Panc1 (cell line): Measurements from ENCODE around the gene KLRG1. TPM values are rescaled to one million over a fixed set of nuclear protein-coding genes. Genes with fewer than 3 reads are reported as not detected.
A peak's percentile ranks its signal among the peaks of the same experiment; 100 is the strongest.

ENCODE experiments used
- ATAC-seq: fragments of 200-7000 bp; cut with Tn5 transposase; 2 replicates; pipeline ENCODE4 v1.9.1; 2020; ENCODE audit warnings: mild to moderate bottlenecking, moderate library complexity
- BruUV-seq: library from RNA; stranded (reverse); fragments of 400-500 nt; replicated peaks from 2 replicates; lab custom pipeline; 2021; lab: Mats Ljungman, UMichigan
- CTCF ChIA-PET: fragments of 300-600 bp; sonication (Branson Sonifier 250); formaldehyde crosslinking; loops from one replicate; lab custom pipeline; 2022; ENCODE audit warnings: antibody characterized with exemption; lab: Charles Lee
- POLR2A ChIA-PET: fragments of 300-600 bp; sonication (Branson Sonifier 250); formaldehyde crosslinking; loops from one replicate; lab custom pipeline; 2022; ENCODE audit warnings: antibody characterized with exemption; lab: Charles Lee
- DNase-seq: peaks from one replicate; pipeline ENCODE4 v3.0.0-alpha.2; 2010; ENCODE audit warnings: low read depth, low spot score
- H3K27ac ChIP-seq: 2 replicates; pipeline ENCODE4 v1.5.1; 2011; ENCODE audit warnings: mild to moderate bottlenecking, low read length, inconsistent platforms
- H3K27me3 ChIP-seq: fragments of 200-500 bp; sonication (Bioruptor generic); 2 replicates; pipeline ENCODE4 v1.6.0; 2014; ENCODE audit warnings: low read length, inconsistent platforms; ENCODE audit not compliant: control insufficient read depth, insufficient read depth
- H3K36me3 ChIP-seq: fragments of 200-500 bp; sonication (Bioruptor generic); 2 replicates; pipeline ENCODE4 v1.5.1; 2014; ENCODE audit warnings: inconsistent platforms, mild to moderate bottlenecking, low read length, moderate library complexity; ENCODE audit not compliant: control insufficient read depth, insufficient read depth
- H3K4me1 ChIP-seq: 2 replicates; pipeline ENCODE4 v1.5.1; 2011; ENCODE audit warnings: inconsistent platforms, mild to moderate bottlenecking, low read length, moderate library complexity; ENCODE audit not compliant: control insufficient read depth, insufficient read depth
- H3K4me3 ChIP-seq, 2 experiments: 2 replicates each; pipeline ENCODE4 v1.5.1; 2011 to 2012; ENCODE audit warnings: low read depth in 2 of 2, low read length in 2 of 2, mild to moderate bottlenecking in 2 of 2, inconsistent platforms in 1 of 2, moderate library complexity in 1 of 2
- H3K9me3 ChIP-seq: fragments of 200-500 bp; sonication (Bioruptor generic); 2 replicates; pipeline ENCODE4 v1.5.1; 2014; ENCODE audit warnings: low read depth, mild to moderate bottlenecking, inconsistent platforms, low read length, moderate library complexity; ENCODE audit not compliant: control insufficient read depth, insufficient read depth
- POLR2AphosphoS5 ChIP-seq: IDR thresholded peaks from 2 replicates; pipeline ENCODE4 v1.6.1; 2012; ENCODE audit warnings: mild to moderate bottlenecking, low read depth, low read length, moderate library complexity
- REST ChIP-seq, 2 experiments: IDR thresholded peaks; 2 replicates each; pipeline ENCODE4 v1.6.1; 2011 to 2012; ENCODE audit warnings: low read depth in 2 of 2, control low read depth in 1 of 2, low read length in 1 of 2, mild to moderate bottlenecking in 1 of 2, moderate library complexity in 1 of 2; ENCODE audit not compliant: insufficient read depth in 1 of 2
- SIN3A ChIP-seq: IDR thresholded peaks from 2 replicates; pipeline ENCODE4 v1.6.1; 2012; ENCODE audit warnings: low read depth, mild to moderate bottlenecking, low read length, moderate library complexity, borderline replicate concordance; ENCODE audit not compliant: insufficient read depth
- TCF7L2 ChIP-seq: IDR thresholded peaks from 2 replicates; pipeline ENCODE4 v1.6.1; 2011; ENCODE audit warnings: mild to moderate bottlenecking, low read depth, low read length, inconsistent platforms
- in situ Hi-C: cut with HindIII; loops from 2 replicates; pipeline ENCODE4 v1.10.0; 2016; ENCODE audit warnings: low sequenced_read_pairs, low pct_unique_long_range_greater_than_20kb
- intact Hi-C: fragments of 100-400 bp; cut with micrococcal nuclease; formaldehyde crosslinking; loops from one replicate; pipeline ENCODE4 v1.10.0; 2022; ENCODE audit not compliant: unreplicated experiment
- total RNA-seq: library from RNA; stranded (reverse); gene quantifications from one replicate; pipeline ENCODE4 v1.2.1, GENCODE V29; 2021; ENCODE audit not compliant: unreplicated experiment
- TF ChIP-seq, protein P1 (sequence below): fragments of 450-650 bp; IDR thresholded peaks from 2 replicates; pipeline ENCODE4 v1.5.1; 2017; ENCODE audit warnings: mild to moderate bottlenecking

KLRG1 gene
- total RNA-seq, 1 experiment from 2014 or later, result 0.69 TPM

DNA sequence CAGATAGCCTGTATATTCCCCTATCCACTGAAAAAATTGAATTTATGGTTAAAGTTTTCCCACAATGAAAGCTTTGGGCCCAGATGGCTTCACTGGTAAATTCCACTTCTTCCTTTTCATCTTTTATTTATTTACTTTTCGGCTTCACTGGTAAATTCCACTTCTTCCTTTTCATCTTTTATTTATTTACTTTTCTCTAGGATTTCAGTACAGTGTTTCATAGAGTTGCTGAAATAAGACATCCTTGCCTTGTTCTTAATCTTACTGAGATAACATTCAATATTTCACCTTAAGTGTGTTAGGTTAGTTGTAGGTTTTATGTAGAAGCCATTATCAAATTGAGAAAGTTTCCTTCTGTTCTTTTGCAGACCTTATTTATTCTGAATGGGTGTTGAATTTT, 18.9 kb upstream of the KLRG1 start:
- H3K27me3 ChIP-seq, result no peaks in the 10 kb centered on the region
- TF ChIP-seq TCF7L2 (peak; percentile 92), POLR2AphosphoS5 (no peak)
- H3K36me3 ChIP-seq, result no peaks in the 10 kb centered on the region
- ChIA-PET CTCF (interaction anchor here (0.6 kb wide), 1 partner anchor 272 kb away, joined by 3 read pairs; the partner anchor contains the start of gene RIMKLB), POLR2A (no interaction called here)
- no peak overlapping the region for H3K27ac ChIP-seq
- in situ Hi-C loops, result no loop called here
- H3K4me1 ChIP-seq, result no peaks in the 10 kb centered on the region
- H3K9me3 ChIP-seq, result no peaks in the 10 kb centered on the region
- BruUV-seq, result no TSS peak
- intact Hi-C loops, result no loop called here
- DNase-seq (no peak), ATAC-seq (no peak)
- H3K4me3 ChIP-seq, result no peak overlapping the region

DNA sequence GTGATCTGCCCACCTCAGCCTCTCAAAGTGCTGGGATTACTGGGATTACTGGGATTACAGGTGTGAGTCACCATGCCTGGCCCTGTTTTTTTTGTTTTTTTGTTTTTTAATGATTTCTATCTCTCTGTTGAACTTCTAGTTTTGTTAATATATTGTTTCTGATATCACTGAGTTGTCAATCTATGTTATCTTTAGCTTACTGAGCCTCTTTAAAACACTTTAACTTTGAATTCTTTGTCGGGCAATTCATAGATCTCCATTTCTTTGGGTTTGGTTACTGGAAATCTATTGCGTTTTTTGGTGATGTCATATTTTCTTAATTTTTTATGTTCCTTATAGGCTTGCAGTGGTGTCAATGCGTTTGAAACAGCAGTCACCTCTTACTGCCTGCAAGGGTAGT, 9.2 kb upstream of the KLRG1 start:
- BruUV-seq, result no TSS peak
- in situ Hi-C loops, result no loop called here
- intact Hi-C loops, result no loop called here
- no peaks in the 10 kb centered on the region for H3K9me3 ChIP-seq
- no peaks in the 10 kb centered on the region for H3K36me3 ChIP-seq
- no peak overlapping the region for H3K4me3 ChIP-seq
- ATAC-seq (no peak), DNase-seq (no peak)
- H3K27me3 ChIP-seq, result no peaks in the 10 kb centered on the region
- ChIA-PET CTCF (no interaction called here), POLR2A (no interaction called here)
- H3K27ac ChIP-seq, result no peak overlapping the region
- TF ChIP-seq REST (IDR thresholded peaks at IDR 0.05; ENCODE audit: insufficient read depth in 1 of 2, low read depth in 2 of 2, low read length in 1 of 2), result no peak
- no peak for TF ChIP-seq TCF7L2
- TF ChIP-seq POLR2AphosphoS5, result no peak
- no peak for TF ChIP-seq SIN3A
- TF ChIP-seq, protein P1, sequence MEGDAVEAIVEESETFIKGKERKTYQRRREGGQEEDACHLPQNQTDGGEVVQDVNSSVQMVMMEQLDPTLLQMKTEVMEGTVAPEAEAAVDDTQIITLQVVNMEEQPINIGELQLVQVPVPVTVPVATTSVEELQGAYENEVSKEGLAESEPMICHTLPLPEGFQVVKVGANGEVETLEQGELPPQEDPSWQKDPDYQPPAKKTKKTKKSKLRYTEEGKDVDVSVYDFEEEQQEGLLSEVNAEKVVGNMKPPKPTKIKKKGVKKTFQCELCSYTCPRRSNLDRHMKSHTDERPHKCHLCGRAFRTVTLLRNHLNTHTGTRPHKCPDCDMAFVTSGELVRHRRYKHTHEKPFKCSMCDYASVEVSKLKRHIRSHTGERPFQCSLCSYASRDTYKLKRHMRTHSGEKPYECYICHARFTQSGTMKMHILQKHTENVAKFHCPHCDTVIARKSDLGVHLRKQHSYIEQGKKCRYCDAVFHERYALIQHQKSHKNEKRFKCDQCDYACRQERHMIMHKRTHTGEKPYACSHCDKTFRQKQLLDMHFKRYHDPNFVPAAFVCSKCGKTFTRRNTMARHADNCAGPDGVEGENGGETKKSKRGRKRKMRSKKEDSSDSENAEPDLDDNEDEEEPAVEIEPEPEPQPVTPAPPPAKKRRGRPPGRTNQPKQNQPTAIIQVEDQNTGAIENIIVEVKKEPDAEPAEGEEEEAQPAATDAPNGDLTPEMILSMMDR, result no peak
- no peaks in the 10 kb centered on the region for H3K4me1 ChIP-seq

DNA sequence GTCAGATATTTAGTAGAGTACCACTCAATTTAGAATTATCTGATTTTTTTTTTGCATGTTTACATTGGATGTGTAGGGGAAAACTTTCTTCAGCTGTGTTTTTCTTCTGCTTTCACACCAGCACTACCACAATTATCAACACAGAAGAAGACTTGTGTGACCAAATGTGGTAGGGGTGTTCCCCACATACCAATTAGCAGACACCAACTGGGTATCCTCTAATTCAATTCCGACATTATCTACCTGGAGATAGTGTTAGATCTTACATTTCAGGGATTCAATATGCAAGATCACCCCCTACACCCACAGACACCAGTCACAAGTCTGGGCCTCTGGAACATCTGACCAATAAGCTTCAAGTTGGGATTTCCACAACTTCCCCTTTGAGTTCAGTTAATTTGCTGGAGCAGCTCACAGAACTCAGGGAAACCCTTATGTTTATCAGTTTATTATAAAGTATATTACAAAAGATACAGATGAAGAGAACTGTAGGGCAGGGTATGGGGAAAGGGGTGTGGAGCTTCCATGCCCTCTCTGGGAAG, 4.1 kb upstream of the KLRG1 start:
- ChIA-PET POLR2A (no interaction called here), CTCF (no interaction called here)
- DNase-seq, result no peak
- TF ChIP-seq POLR2AphosphoS5, result no peak
- TF ChIP-seq, protein P1, result no peak
- TF ChIP-seq REST (IDR thresholded peaks at IDR 0.05; ENCODE audit: insufficient read depth in 1 of 2, low read depth in 2 of 2, low read length in 1 of 2), result no peak
- TF ChIP-seq SIN3A, result no peak
- no peak for TF ChIP-seq TCF7L2
- H3K4me3 ChIP-seq, result no peak overlapping the region
- in situ Hi-C loops, result no loop called here
- intact Hi-C loops, result no loop called here
- no peak overlapping the region for H3K27ac ChIP-seq
- no peaks in the 10 kb centered on the region for H3K36me3 ChIP-seq
- no TSS peak for BruUV-seq
- no peak for ATAC-seq
- no peaks in the 10 kb centered on the region for H3K27me3 ChIP-seq
- no peaks in the 10 kb centered on the region for H3K9me3 ChIP-seq
- H3K4me1 ChIP-seq, result no peaks in the 10 kb centered on the region
